HCT116 (cell line): ENCODE results near the gene TRNAU1AP. TPM values are rescaled to one million over a fixed set of nuclear protein-coding genes. Genes with fewer than 3 reads are reported as not detected.
"Not testable (repeated sequence)": the region's sequence is repeated elsewhere in the genome, so short reads cannot be mapped to it uniquely, and the experiment has no call there.

ENCODE experiments used
- ATAC-seq: fragments of 200-7000 bp; cut with Tn5 transposase; 2 replicates; pipeline ENCODE4 v1.9.1; 2020; ENCODE audit warnings: mild to moderate bottlenecking, moderate library complexity
- BruUV-seq: library from RNA; stranded (reverse); fragments of 400-500 nt; replicated peaks from 2 replicates; lab custom pipeline; 2021; lab: Mats Ljungman, UMichigan
- CTCF ChIA-PET: fragments of 300-600 bp; sonication (Branson Sonifier 250); formaldehyde crosslinking; loops from one replicate; lab custom pipeline; 2021; ENCODE audit warnings: antibody characterized with exemption; lab: Charles Lee
- POLR2A ChIA-PET: fragments of 300-600, 350-600 bp; sonication (Branson Sonifier 250); formaldehyde crosslinking; loops from one replicate; lab custom pipeline; 2021; ENCODE audit warnings: antibody characterized with exemption; lab: Charles Lee
- RAD21 ChIA-PET, 2 experiments: fragments of 300-600 bp; sonication (Branson Sonifier 250); formaldehyde crosslinking; loops; one replicate each; lab custom pipeline; 2023; ENCODE audit warnings: low total read pairs in 2 of 2; ENCODE audit not compliant: uncharacterized antibody in 2 of 2, unreplicated experiment in 2 of 2, low non-redundant PET in 1 of 2; lab: Charles Lee
- DNase-seq: peaks from one replicate; pipeline ENCODE4 v3.0.0-alpha.2; 2010; ENCODE audit warnings: low read depth, low spot score
- H2AFZ ChIP-seq: fragments of 200-600 bp; shearing (Covaris generic), sonication (generic); 2 replicates; pipeline ENCODE4 v1.6.1; 2017; ENCODE audit warnings: low read depth, mixed run types, mixed read lengths, antibody characterized with exemption, low read length; ENCODE audit not compliant: poor library complexity, severe bottlenecking
- H3K27ac ChIP-seq: 2 replicates; pipeline ENCODE4 v1.5.1; 2012; ENCODE audit warnings: low read depth, low read length
- H3K27me3 ChIP-seq: fragments of 200-600 bp; sonication (generic); 2 replicates; pipeline ENCODE4 v1.6.1; 2016; ENCODE audit warnings: mixed run types, low read length, mixed read lengths; ENCODE audit not compliant: insufficient read depth
- H3K36me3 ChIP-seq, 2 experiments: fragments of 200-500 bp in 1 of 2; fragments of 200-600 bp in 1 of 2; sonication (Bioruptor generic) in 1 of 2; sonication (generic) in 1 of 2; 2 replicates each; pipeline versions ENCODE4 v1.5.1 to v1.6.1; 2014 to 2016; ENCODE audit warnings: low read length in 2 of 2, inconsistent platforms in 1 of 2, mixed read lengths in 1 of 2, mixed run types in 1 of 2; ENCODE audit not compliant: insufficient read depth in 2 of 2, control insufficient read depth in 1 of 2
- H3K4me1 ChIP-seq, 2 experiments: fragments of 200-600 bp in 1 of 2; sonication (generic) in 1 of 2; 2 replicates each; pipeline versions ENCODE4 v1.5.1 to v1.6.1; 2012 to 2017; ENCODE audit warnings: low read length in 2 of 2, inconsistent platforms in 1 of 2, mild to moderate bottlenecking in 1 of 2, mixed read lengths in 1 of 2, mixed run types in 1 of 2, moderate library complexity in 1 of 2; ENCODE audit not compliant: insufficient read depth in 2 of 2, control insufficient read depth in 1 of 2
- H3K4me2 ChIP-seq: fragments of 200-600 bp; sonication (generic); 2 replicates; pipeline ENCODE4 v1.6.1; 2017; ENCODE audit warnings: mixed run types, low read length, mixed read lengths
- H3K4me3 ChIP-seq, 2 experiments: fragments of 200-600 bp in 1 of 2; sonication (generic) in 1 of 2; replicated peaks in 1 of 2; 2 replicates each; pipeline ENCODE4 v1.5.1; 2011 to 2016; ENCODE audit warnings: low read length in 2 of 2, control low read depth in 1 of 2, low read depth in 1 of 2, mild to moderate bottlenecking in 1 of 2, mixed read lengths in 1 of 2, mixed run types in 1 of 2
- H3K79me2 ChIP-seq: fragments of 200-600 bp; sonication (generic); 2 replicates; pipeline ENCODE4 v1.6.1; 2017; ENCODE audit warnings: mild to moderate bottlenecking, mixed run types, low read length, moderate library complexity, mixed read lengths; ENCODE audit not compliant: insufficient read depth
- H3K9ac ChIP-seq: fragments of 200-600 bp; sonication (generic); 2 replicates; pipeline ENCODE4 v1.6.1; 2016; ENCODE audit warnings: low read length, mixed read lengths
- H3K9me2 ChIP-seq: fragments of 200-600 bp; sonication (generic), shearing (Covaris generic); 2 replicates; pipeline ENCODE4 v1.6.1; 2017; ENCODE audit warnings: mixed run types, mild to moderate bottlenecking, moderate library complexity; ENCODE audit not compliant: insufficient read depth
- H3K9me3 ChIP-seq, 2 experiments: fragments of 200-500 bp in 1 of 2; fragments of 200-600 bp in 1 of 2; sonication (Bioruptor generic) in 1 of 2; sonication (generic) in 1 of 2; 2 replicates each; pipeline ENCODE4 v1.6.1; 2014 to 2017; ENCODE audit warnings: low read length in 2 of 2, mixed read lengths in 2 of 2, inconsistent platforms in 1 of 2, low read depth in 1 of 2, mild to moderate bottlenecking in 1 of 2, mixed run types in 1 of 2, moderate library complexity in 1 of 2; ENCODE audit not compliant: control insufficient read depth in 1 of 2, insufficient read depth in 1 of 2
- H4K20me1 ChIP-seq: fragments of 200-600 bp; sonication (generic), shearing (Covaris generic); 2 replicates; pipeline ENCODE4 v1.6.1; 2017; ENCODE audit warnings: mixed run types, mild to moderate bottlenecking, moderate library complexity; ENCODE audit not compliant: insufficient read depth
- SRF ChIP-seq: IDR thresholded peaks from 2 replicates; pipeline ENCODE4 v1.6.1; 2012; ENCODE audit warnings: low read depth
- YY1 ChIP-seq: IDR thresholded peaks from 2 replicates; pipeline ENCODE4 v1.6.1; 2011; ENCODE audit warnings: low read length, low read depth, moderate library complexity, mild to moderate bottlenecking; ENCODE audit not compliant: insufficient replicate concordance; ENCODE audit errors: extremely low read depth
- ZFX ChIP-seq: fragments of 450-650 bp; IDR thresholded peaks from 2 replicates; pipeline ENCODE4 v1.6.1; 2017
- intact Hi-C: fragments of 100-400 bp; cut with micrococcal nuclease; formaldehyde crosslinking; loops from 2 replicates; pipeline ENCODE4 v1.10.0; 2022
- total RNA-seq: library from RNA; stranded (reverse); gene quantifications from one replicate; pipeline ENCODE4 v1.2.1, GENCODE V29; 2021; ENCODE audit not compliant: unreplicated experiment

Gene TRNAU1AP
- total RNA-seq, 1 experiment from 2014 or later = 29.7 TPM

DNA sequence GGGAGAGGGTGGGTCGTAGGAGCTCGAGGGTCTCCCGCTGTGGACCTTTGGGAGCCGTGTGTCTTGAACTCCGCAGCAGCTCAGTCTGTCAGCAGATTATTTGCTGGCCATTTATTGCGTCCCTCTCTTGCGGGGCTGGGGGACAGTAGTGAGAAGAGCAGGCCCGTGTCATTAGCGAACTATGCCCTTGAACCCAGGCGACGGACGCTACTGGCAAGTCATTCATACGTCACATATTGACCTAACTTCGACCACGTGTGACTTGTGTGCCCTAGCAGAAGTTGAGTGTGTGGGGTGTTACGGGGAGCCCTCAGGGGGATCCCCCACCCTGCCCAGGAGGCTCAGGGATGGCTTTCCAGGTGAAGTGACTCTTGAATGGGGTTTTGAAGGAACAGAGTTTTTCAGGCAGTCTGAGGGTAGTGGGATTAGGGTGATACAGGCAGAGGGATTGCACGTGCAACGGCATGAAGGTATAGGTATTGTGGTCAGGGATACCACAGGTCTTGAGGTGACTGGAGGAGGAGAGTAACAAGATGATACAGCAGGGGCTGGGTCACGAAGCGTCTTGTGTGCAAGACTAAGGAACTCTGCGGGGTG lies 34.0 kb upstream of the TRNAU1AP start:
- Histone ChIP-seq H3K27ac (peak overlapping the region; percentile 99), H3K4me2 (peak overlapping the region; percentile 87), H3K27me3 (no peaks in the 10 kb centered on the region), H3K4me1 (peaks cover 13 to 61% of the 10 kb centered on the region in 2 experiments; a peak in 3 of 4 replicates), H3K79me2 (peaks cover 60% of the 10 kb centered on the region), H3K36me3 (peaks cover 0 to 17% of the 10 kb centered on the region in 2 experiments; a peak in 1 of 4 replicates), H3K9me2 (no peaks in the 10 kb centered on the region), H3K4me3 (peak overlapping the region; percentile 69 to 90), H2AFZ (no peak overlapping the region), H4K20me1 (no peaks in the 10 kb centered on the region), H3K9me3 (no peaks in the 10 kb centered on the region), H3K9ac (peak overlapping the region; percentile 99)
- TSS peak; percentile 59 for BruUV-seq
- peak; percentile 31 for ATAC-seq
- CTCF ChIA-PET = interaction anchor here (0.9 kb wide), 1 partner anchor 84 kb away, joined by 5 read pairs; no protein-coding TSS in a partner anchor
- intact Hi-C loops = loop anchor here (2.0 to 5.0 kb wide), 2 partner anchors 34 to 358 kb away; partner anchors contain the start of gene TRNAU1AP
- RAD21 ChIA-PET = interaction anchor here in 1 of 2 experiments (0.7 kb wide), 1 partner anchor 149 kb away, joined by 3 read pairs; the partner anchor contains the start of gene PHACTR4
- no peak for DNase-seq
- TF ChIP-seq YY1 (no peak), ZFX (0 out of 2 replicates have a peak, but pooled peaks have one; percentile 2)
- POLR2A ChIA-PET = interaction anchor here (0.6 to 2.6 kb wide), 3 partner anchors 34 to 92 kb away, joined by 5 to 16 read pairs (median 6); partner anchors contain the start of gene TRNAU1AP

DNA sequence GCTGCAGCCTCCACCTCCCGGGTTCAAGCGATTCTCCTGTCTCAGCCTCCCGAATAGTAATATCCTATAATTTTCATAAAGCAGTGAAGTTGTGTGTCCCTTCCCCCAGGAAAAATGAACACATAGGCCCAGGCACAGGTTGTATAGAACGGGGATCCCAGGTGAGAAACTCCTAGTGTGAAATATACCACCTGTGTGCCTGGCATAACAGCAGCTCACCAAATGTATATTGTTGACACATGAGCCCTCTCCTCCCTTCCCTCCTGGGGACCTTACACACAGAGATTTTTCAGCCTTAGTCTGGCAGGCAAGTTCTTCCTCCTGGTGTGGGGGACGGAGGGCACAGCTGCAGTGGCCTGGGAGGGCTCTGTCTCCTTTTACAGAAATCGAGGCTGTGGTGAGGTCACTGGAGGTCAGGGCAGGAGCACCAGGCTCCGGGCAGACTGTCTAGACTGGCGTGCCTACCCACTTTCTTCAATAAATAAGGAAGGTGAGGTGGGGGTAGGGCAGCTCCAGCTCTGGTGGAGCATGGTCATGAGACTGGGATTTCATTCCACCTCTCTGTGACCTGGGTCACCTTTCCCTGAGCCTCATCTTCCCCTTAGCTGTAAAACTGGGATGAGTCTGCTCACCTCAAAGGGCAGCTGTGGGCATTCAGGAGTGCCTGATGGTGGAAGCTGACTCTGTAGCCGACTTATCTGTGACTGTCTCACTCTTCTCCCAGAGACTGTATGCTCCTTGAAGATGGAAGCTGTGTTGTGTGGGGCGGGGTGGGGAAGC lies 32.7 kb upstream of the TRNAU1AP start:
- H3K9ac ChIP-seq = peak overlapping the region; percentile 99
- H3K4me2 ChIP-seq = peak overlapping the region; percentile 87
- H3K4me3 ChIP-seq = no peak overlapping the region
- H3K27me3 ChIP-seq = no peaks in the 10 kb centered on the region
- peaks cover 25 to 74% of the 10 kb centered on the region in 2 experiments for H3K4me1 ChIP-seq
- POLR2A ChIA-PET = interaction anchor here (0.7 kb wide), 1 partner anchor 271 kb away, joined by 3 read pairs; no protein-coding TSS in a partner anchor
- no peak overlapping the region for H2AFZ ChIP-seq
- H3K9me2 ChIP-seq = no peaks in the 10 kb centered on the region
- H3K27ac ChIP-seq = peak overlapping the region; percentile 26
- BruUV-seq = no TSS peak
- no peak for TF ChIP-seq SRF
- H3K36me3 ChIP-seq = peaks cover 3 to 21% of the 10 kb centered on the region in 2 experiments; a peak in 3 of 4 replicates
- intact Hi-C loops = loop anchor here (2.0 to 5.0 kb wide), 2 partner anchors 33 to 357 kb away; partner anchors contain the start of gene TRNAU1AP
- no peak for ATAC-seq
- RAD21 ChIA-PET = no interaction called here
- H3K9me3 ChIP-seq = no peaks in the 10 kb centered on the region
- H3K79me2 ChIP-seq = peaks cover 73% of the 10 kb centered on the region
- 0 out of 2 replicates have a peak, but pooled peaks cover 3% of the 10 kb centered on the region for H4K20me1 ChIP-seq
- DNase-seq = no peak
- CTCF ChIA-PET = no interaction called here

GRCh38 chr1:28520796-28521195 lies 32.1 kb upstream of the TRNAU1AP start:
- Histone ChIP-seq H3K9ac (peak overlapping the region; percentile 99), H3K36me3 (peaks cover 3 to 21% of the 10 kb centered on the region in 2 experiments; a peak in 3 of 4 replicates), H3K4me2 (peak overlapping the region; percentile 87), H3K4me1 (peaks cover 31 to 80% of the 10 kb centered on the region in 2 experiments), H3K27ac (peak overlapping the region; percentile 26; the same call in 1 of the 2 replicates), H3K79me2 (peaks cover 80% of the 10 kb centered on the region)
- RAD21 ChIA-PET, BruUV-seq, H2AFZ ChIP-seq, H3K9me2 ChIP-seq, H4K20me1 ChIP-seq, H3K9me3 ChIP-seq, ATAC-seq, DNase-seq, intact Hi-C loops, H3K27me3 ChIP-seq, H3K4me3 ChIP-seq, CTCF ChIA-PET: not testable (repeated sequence)
- POLR2A ChIA-PET = interaction anchor here (0.7 kb wide), 1 partner anchor 150 kb away, joined by 4 read pairs; no protein-coding TSS in a partner anchor
